Subcutaneous adipose tissue (tissue), 4 donors: ENCODE measurements around the gene RPL39L. TPM values are rescaled to one million over a fixed set of nuclear protein-coding genes. Genes with fewer than 3 reads are reported as not detected.

Experiments used
- CTCF ChIP-seq: fragments of 450-650 bp; IDR thresholded peaks from one replicate; pipeline ENCODE4 v1.5.1; 2016; ENCODE audit warnings: low read depth, mild to moderate bottlenecking, control low read depth, antibody characterized with exemption, moderate library complexity
- total RNA-seq, 4 donors: library from RNA; depleted of rRNA; stranded (reverse); fragments of >200 nt; gene quantifications; one replicate each; pipeline ENCODE4 v1.1.0, GENCODE V29; 2016

The RPL39L gene
- total RNA-seq, 4 donors from 2014 or later: 8.9 to 14.6 (median 10.6) TPM

GRCh38 chr3:187103251-187103650 lies 36.0 kb downstream of the RPL39L start:
- no peak for TF ChIP-seq CTCF

- TF ChIP-seq CTCF: no peak
These were observed 37.1 kb downstream of the RPL39L start for GRCh38 chr3:187102073-187102634.

- TF ChIP-seq CTCF: no peak
These were observed 37.9 kb downstream of the RPL39L start for GRCh38 chr3:187101184-187102072.

- TF ChIP-seq CTCF: no peak
These were observed 40.3 kb downstream of the RPL39L start for GRCh38 chr3:187098923-187099512.

GRCh38 chr3:187093320-187093719 lies 46.0 kb downstream of the RPL39L start:
- no peak for TF ChIP-seq CTCF

- no peak for TF ChIP-seq CTCF
These were observed 50.6 kb downstream of the RPL39L start for GRCh38 chr3:187088701-187089100.

GRCh38 chr3:187086831-187087230 lies 52.5 kb downstream of the RPL39L start:
- no peak for TF ChIP-seq CTCF
